ENCODE measurements around the gene RYR1. TPM values are rescaled to one million over a fixed set of nuclear protein-coding genes. Genes with fewer than 3 reads are reported as not detected.

Gene RYR1
- total and polyA plus RNA-seq, 11 donors: 0.44 to 2.1 (median 0.86) TPM

DNA sequence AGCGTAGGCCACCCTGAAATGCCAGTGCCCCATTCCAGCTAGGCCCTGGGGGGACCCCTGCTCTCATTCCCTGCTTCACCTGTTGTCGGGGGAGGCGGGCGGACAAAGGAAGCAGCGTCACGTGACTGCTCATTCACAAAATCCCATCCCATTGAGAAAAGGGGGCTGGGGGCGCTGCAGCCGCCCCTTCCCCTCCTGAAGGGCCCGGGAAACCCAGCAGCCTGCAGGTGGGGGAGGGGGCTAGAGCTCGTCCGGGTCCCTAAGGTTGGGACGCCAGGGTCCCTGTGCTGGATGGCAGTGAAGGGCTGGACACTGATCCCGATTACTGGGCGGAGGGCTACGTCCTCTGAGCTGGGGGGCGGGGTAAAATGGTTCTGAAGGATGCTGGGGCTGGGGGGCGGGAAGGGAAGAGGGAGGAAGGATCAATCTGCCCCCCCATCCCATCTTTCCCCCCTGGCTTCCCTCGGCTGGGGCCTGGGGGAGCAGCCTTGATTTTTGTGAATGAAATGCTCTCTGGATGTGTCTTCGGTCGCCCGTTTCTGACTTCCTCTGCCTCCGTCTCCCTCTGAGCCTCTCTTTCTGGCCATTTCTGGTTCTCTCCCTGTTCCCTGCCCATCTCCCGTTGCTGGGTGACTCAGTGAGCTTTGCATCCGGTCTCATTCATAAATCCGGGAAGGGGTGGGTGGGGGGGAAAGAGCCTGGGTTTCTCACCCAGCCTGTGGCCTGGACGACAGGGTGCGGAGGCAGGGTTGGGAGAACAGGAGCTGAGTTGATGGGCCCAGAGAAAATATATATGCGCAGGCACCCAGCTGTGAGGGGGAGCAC is 44.2 kb upstream of the RYR1 start:
- peak in 2 of 4 donors; percentile 10 to 16 for ATAC-seq
- peak overlapping the region in 6 of 12 donors; percentile 26 to 80 (median 52) for H3K27ac ChIP-seq
- DNase-seq: peak in 1 of 5 donors; percentile 53
- H3K4me1 ChIP-seq: peaks cover 0 to 42% (median 25%) of the 10 kb centered on the region in 12 donors
- no peaks in the 10 kb centered on the region for H3K9me3 ChIP-seq
- peaks cover 0 to 43% (median 5%) of the 10 kb centered on the region in 9 donors for H3K27me3 ChIP-seq
- intact Hi-C loops (cut with DNase I): no loop called here
- TF ChIP-seq, protein P1, sequence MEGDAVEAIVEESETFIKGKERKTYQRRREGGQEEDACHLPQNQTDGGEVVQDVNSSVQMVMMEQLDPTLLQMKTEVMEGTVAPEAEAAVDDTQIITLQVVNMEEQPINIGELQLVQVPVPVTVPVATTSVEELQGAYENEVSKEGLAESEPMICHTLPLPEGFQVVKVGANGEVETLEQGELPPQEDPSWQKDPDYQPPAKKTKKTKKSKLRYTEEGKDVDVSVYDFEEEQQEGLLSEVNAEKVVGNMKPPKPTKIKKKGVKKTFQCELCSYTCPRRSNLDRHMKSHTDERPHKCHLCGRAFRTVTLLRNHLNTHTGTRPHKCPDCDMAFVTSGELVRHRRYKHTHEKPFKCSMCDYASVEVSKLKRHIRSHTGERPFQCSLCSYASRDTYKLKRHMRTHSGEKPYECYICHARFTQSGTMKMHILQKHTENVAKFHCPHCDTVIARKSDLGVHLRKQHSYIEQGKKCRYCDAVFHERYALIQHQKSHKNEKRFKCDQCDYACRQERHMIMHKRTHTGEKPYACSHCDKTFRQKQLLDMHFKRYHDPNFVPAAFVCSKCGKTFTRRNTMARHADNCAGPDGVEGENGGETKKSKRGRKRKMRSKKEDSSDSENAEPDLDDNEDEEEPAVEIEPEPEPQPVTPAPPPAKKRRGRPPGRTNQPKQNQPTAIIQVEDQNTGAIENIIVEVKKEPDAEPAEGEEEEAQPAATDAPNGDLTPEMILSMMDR (IDR thresholded peaks at IDR 0.05): no peak
- no peak for TF ChIP-seq POLR2A (IDR thresholded peaks at IDR 0.05)
- peak overlapping the region in 11 of 12 donors; percentile 33 to 69 (median 56) for H3K4me3 ChIP-seq
- 3 to 7% (median 5%) methylated on average over 21 to 28 of the region's 28 CpGs for WGBS, 4 donors
- peaks cover 0 to 19% (median 9%) of the 10 kb centered on the region in 9 donors for H3K36me3 ChIP-seq

DNA sequence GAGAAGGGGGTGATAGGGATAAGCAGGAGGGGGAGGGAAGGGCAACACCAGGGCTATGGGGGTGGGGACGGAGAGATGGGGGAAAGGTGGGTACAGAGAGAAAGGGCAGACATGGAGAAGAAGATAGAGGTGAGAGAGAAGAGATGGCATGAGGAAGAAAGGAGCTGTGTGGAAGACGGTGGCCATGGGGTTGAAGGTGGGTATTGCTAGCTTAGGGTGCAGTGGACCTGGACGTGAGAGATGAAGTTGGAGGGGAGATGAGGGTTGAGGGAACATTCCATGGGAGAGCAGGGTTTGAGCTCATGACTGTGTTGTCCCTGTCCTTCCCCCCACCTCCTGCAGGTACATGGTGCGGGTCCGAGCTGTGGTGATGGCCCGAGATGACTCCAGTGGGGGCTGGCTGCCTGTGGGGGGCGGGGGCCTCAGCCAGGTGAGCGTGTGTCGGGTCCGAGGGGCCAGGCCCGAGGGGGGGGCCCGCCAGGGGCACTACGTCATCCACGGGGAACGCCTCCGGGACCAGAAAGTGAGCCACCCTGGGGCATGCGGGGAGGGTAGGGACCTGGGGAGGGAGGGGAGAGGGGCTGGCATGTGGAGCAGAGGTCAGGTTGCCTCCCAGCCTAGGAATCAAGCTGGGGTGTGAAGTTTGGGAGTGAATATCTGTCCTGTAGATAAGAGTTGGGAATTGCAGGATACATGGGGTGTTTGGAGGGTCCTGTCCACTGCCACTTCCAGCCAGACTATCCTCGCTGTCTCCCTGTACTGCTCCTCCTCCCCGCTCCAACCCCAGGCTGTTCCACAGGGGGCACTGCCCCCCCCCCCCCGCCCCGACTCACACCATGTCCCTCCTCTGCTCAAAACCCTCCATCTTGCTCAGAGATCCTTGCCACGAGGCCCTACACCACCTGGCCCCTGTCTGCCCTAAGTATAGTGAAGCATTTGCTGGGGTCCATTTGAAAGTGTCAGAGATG is 43.2 kb upstream of the RYR1 start:
- intact Hi-C loops (cut with DNase I): loop anchor here in 3 of 10 donors (10.0 kb wide), 3 partner anchors 225 to 545 kb away; partner anchors contain the start of genes EIF3K (in 1 of the 3), MAP4K1 (in 1 of the 3), MRPS12 (in 1 of the 3) and SARS2 (in 1 of the 3)
- no peak for TF ChIP-seq POLR2A (IDR thresholded peaks at IDR 0.05)
- TF ChIP-seq, protein P1 (IDR thresholded peaks at IDR 0.05): no peak
- no peaks in the 10 kb centered on the region for H3K9me3 ChIP-seq
- WGBS, 4 donors: 29 to 43% (median 36%) methylated on average over 11 to 22 of the region's 22 CpGs
- peaks cover 0 to 11% (median 2%) of the 10 kb centered on the region in 9 donors for H3K36me3 ChIP-seq
- peaks cover under 1 to 50% (median 13%) of the 10 kb centered on the region in 9 donors for H3K27me3 ChIP-seq
- peak overlapping the region in 2 of 12 donors; percentile 27 to 63 for H3K27ac ChIP-seq
- H3K4me1 ChIP-seq: peaks cover 0 to 49% (median 25%) of the 10 kb centered on the region in 12 donors
- H3K4me3 ChIP-seq: peak overlapping the region in 1 of 12 donors; percentile 66
- ATAC-seq (no peak), DNase-seq (no peak)

DNA sequence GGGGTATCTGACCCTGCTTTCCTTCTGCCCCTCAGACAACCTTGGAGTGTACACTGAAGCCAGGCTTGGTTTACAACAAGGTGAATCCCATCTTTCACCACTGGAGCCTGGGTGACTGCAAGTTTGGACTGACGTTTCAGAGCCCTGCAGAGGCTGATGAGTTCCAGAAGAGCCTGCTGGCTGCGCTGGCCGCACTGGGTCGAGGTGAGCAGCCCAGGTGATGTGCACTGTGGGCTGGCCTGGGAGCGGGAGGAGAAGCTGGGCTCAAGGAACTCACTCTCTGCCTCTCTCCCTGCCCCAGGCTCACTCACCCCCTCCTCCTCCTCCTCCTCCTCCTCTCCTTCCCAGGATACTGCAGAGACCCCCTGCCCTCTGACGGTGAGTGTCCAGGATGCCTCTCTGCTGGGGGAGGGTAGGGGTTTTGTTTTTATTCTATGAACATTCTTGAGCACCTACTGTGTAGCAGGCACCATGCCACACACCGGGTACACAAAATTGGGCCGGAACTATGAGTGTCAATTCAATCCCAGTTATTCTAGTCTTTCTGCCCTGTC is 41.5 kb upstream of the RYR1 start:
- 57 to 61% (median 58%) methylated on average over 8 of the region's 8 CpGs for WGBS, 4 donors
- Histone ChIP-seq H3K27ac (no peak overlapping the region), H3K4me1 (peaks cover 0 to 39% (median 21%) of the 10 kb centered on the region in 12 donors), H3K9me3 (no peaks in the 10 kb centered on the region), H3K36me3 (no peaks in the 10 kb centered on the region), H3K27me3 (peaks cover 7 to 58% (median 26%) of the 10 kb centered on the region in 9 donors), H3K4me3 (no peak overlapping the region)
- no peak for DNase-seq
- no peak for TF ChIP-seq POLR2A (IDR thresholded peaks at IDR 0.05)
- TF ChIP-seq, protein P1 (IDR thresholded peaks at IDR 0.05): no peak
- intact Hi-C loops (cut with DNase I): loop anchor here in 3 of 10 donors (10.0 kb wide), 3 partner anchors 223 to 543 kb away; partner anchors contain the start of genes EIF3K (in 1 of the 3), MAP4K1 (in 1 of the 3), MRPS12 (in 1 of the 3) and SARS2 (in 1 of the 3)
- no peak for ATAC-seq
